C4-2B (cell line): ENCODE data around the gene MLLT1.

Experiments
- CTCF ChIP-seq: fragments of 450-650 bp; conservative IDR thresholded peaks from 2 replicates; pipeline ENCODE4 v1.5.1; 2017; ENCODE audit warnings: mild to moderate bottlenecking
- ZFX ChIP-seq: fragments of 450-650 bp; IDR thresholded peaks from 2 replicates; pipeline ENCODE4 v1.6.1; 2017

GRCh38 chr19:6271721-6272410, 7.9 kb downstream of the MLLT1 start:
- TF ChIP-seq CTCF (peak; percentile 26; the same call in 1 of the 2 replicates), ZFX (no peak)
